DMS 273 (cell line): ENCODE data around the gene THTPA.

ENCODE experiments used
- DNase-seq: peaks from one replicate; lab custom pipeline; 2025; ENCODE audit not compliant: unreplicated experiment; lab: John Stamatoyannopoulos, UW

Gene THTPA, protein sequence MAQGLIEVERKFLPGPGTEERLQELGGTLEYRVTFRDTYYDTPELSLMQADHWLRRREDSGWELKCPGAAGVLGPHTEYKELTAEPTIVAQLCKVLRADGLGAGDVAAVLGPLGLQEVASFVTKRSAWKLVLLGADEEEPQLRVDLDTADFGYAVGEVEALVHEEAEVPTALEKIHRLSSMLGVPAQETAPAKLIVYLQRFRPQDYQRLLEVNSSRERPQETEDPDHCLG

DNA sequence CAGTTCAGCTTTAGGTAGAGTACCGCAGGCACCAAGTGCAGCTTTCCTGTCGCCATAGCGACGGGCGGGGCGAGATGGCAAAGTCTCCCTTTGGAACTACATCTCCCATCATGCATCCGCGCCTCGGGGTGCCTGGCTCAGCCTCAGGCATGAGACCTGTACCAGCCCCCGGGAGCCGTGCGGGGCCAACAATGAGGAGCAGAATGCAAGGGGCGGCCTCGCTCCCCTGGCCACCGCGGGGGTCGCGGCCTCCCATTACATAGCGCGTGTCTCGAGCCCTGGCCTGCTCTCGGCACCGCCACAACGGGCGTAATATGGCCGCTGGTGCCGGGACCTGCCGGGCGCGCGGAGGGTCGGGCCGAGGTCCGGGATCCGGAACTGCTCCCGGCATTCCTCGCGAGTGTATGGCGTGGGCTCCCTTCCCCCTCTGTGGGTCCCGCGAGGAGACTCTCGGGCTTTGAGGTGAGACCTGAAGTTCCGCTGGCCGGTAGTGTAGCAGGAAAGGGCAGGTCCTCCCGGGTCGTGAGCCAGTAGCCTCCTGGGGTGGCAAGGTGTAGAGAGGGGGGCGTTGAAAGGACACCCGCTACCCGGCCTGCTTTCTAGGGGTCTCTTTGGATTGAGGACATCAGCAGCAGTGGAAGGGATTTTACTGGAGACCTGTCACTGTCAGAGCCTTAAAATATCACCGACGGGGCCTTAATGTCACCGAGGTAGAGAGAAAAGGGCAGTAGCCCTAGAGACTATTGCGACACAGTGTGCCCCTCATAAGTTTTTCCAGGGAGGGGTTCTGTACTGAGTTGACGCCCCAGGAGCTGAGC lies at the start of gene THTPA:
Gene THTPA, plus strand, starts transcription at position 390 of the 818 bp plus-strand sequence. CDS start 487 bp downstream, outside the sequence.
- DNase-seq: peak; percentile 97

DNA sequence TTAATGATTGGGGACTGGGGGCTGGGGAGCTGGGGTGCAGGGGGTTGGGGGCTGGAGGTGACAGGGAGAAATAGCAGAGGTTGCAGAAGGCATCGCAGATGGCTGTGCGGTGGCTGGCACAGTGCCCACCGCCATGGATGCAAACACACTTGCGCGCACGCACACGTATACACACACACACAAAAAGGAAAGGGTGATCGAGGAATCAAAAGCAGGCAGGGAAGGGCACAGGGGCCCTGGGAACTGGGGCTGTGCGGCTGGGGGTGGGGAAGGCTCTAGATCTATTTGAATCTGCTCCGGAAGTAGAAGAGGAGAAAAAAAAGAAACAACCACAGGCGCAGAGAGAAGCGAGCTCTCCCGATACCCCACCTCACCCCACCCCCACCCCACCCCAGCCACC lies 43.9 kb upstream of the THTPA start:
- peak; percentile 95 for DNase-seq

DNA sequence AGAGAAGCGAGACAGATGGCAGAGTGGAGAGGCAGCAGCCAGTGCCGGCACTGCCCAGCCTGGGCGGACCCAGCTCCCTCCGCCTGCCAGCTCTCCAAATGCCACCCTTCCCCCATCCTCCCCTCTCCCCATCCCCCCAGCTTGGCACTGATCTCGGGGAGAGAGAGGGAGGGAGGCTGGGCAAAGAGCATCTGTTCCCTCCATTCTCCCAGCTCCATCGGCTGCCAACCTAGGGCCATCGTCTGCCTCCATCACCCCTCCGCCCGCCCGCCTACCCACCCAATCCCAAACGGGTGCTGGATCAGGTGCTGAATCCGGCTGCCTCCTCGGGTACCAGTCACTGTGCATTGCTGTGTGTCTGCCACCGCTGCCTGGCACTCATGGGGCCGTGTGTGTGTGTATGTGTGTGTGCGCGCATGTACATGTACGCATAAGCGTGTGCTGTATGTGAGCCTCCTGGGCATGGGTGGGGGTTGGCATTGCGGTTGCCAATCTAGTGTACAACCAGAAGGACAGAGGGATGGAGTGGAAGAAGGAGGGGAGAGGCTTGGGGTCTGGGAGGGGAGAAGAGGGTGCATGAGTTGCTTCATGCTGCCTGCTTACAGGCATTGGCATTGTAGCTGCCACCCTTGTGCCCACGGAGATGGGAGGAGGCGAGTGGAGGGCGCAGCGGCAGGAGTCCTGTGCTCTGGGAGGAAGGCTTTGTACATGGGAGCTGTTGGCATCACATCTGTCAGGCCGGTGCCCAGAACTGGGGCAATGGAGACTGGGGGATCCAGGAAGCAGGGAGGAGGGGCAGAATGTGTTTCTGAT lies 42.9 kb upstream of the THTPA start:
- peak; percentile 98 for DNase-seq

DNA sequence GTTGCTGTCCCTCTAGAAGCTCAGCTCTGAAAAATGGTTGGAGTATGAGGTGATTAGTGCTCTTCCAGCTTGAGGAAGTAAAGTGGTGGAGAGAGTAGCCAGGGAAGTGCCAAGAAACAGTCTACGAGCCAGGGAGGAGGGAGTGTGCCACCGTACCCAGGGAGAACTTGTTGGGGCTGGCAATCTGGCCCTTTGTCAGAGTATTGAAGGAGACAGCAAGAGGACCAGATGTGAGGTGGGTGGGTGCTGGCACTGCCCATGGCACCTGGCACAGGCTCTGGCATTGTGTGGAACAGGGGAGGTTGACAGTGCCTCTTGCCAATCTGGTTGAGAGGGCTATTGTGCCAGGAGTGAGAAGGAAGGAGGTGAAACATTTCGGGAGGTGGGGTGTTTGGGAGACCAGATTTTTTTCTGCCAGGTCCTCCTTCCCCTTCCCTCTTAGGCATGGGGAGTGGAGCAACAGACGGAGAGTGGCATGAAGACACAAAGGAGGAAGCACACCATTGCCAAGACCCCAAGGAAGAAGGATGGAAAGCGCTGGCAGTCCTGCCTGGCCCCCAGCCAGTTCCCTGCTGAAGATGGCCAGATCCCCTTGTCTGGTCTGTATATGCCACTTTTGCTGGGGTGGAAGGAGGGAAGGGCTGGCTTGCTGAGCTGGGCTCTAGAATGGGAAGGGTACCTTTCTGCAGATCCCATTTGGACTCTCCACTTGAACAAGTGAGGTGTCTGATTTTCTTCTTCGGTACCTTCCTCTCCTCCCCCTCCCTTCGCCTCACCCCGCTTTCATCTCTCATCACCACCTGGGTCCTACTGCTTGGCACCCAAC lies 42.0 kb upstream of the THTPA start:
- DNase-seq: peak; percentile 88

DNA sequence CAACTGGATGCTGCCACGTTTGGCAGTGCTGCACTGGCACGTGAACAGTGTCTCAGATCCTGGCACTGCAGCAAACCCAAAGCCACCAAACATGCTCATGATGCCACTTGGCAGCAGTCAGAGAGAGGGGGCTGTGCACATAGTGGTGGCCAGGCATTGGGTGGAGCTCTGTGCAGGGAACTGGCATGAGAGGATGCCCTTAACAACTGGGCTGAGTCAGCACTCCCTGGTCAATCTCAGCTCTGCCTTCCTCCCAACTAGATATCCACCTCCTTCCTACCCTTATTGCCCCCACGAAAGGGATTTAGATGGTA lies 41.5 kb upstream of the THTPA start:
- DNase-seq: peak; percentile 67

DNA sequence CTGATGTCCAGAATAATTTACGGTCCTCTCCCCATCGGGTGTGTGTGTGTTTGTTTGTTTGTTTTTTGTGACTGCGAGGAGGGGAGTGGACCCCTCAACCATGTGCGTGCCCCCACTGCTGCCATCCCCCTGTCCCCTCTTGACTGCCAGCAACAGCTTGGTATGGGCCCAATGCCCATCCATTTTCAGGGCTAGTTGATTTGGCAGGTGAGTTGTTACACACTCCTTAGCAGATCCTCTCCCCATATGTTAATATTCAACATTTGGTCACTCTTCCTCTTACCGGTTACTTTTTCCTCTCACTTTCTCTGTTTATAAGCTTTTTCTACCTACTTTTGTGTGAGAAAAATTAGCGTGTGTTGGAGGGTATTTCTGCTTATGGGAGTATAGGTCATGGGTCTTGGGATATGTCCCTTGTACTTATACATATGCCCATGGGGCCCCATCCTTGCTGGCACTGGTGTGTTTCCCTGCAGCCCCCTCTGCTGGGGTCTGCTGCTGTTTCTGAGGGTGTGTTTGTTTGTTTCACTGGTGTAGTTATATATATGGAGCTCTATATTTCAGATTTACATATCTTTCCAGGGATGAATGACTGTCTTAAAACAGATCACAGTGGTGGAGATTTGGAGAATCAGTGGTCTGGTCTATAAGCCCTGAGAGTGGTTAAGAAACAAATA lies 38.3 kb upstream of the THTPA start:
- peak; percentile 49 for DNase-seq

DNA sequence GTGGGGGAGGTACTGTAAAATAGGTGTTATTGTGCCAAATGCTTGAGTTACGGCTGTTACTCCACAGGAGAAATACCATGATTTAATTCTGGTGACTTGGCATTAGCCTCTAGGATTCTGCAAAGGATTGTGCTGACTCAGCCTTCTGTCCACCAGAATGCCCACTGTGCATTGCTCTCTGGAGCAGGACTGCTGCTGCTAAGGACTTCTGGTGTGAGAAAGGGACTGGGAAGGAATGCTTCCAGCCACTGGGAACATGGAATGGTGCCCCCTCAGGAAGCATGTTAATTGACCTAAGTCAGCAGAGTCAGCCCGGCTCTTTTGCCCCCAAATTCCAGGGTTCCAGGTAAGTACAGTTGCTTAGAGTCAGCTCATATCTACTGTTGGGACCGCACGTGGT lies 37.4 kb upstream of the THTPA start:
- DNase-seq: no peak

DNA sequence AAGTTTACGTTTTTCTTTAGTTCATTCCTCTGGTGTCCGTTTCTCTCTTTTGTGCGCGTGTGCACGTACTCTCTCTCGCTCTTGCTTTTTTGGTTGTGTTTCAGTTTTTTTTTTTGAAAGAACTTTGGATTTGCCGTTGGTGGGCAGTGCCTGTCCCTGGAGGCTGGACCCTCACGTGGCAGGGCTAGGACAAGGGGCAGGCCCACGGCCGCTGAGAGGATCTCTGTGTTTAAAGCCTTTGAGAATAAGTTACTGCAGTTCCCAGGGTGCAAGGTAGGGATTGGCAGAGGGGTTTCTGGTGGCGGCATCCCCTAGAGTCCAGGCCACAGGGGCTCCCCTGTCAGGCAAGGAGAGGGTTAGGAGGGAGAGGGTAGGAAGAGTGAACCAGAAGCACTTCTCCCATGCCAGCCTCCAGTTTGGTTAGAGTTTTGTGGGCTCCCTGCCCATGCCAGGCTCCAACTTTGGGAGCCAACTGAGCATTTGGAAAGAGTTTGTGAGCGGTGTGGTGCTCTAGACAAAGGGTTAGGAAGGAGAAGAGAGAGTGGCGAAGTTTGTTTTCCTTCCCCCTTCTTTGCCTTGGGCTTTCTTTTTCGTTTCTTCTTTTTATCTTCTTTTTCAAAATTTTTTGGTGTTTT lies 35.1 kb upstream of the THTPA start:
- DNase-seq: no peak

DNA sequence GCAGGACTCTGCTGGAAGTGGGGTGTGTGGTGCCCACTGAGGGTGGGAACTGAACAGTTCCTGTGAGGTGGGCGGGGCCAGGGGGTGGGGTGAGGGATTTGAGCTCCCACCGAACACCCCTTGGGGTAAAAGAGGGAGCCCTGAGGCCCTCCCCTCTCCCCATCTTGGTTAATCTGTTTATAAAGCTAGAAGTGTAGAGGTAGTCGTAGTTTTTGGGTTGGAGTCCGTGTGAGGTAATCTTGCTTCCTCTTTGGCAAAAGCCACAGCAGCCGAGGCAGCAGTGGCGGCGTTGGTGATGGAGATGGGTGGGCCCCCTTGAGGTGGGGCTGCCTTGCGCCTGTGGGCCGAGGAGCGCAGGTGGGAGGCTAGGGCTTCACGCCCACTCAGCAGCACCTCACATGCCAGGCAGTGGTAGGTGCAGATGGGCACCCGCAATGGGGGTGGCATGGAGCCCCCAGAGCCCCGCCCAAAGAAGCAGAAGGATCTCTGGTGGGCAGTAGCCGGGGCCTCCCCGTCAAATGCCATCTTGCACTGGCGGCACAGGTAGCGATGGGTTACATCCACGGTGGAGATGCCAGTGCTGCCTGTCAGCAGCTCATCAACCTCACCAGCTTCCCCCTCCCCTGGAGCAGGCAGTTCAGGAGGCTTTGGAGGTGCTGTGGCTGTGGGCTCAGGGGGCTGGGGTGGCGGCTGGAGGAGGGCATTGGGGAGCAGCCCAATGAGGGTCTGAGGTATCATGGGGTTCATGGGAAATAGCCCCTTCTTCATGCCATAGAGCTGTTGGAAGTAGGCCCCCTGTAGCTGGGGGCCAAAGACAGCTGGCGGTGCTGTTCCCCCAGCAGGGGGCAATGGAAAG lies 34.1 kb upstream of the THTPA start:
- no peak for DNase-seq

DNA sequence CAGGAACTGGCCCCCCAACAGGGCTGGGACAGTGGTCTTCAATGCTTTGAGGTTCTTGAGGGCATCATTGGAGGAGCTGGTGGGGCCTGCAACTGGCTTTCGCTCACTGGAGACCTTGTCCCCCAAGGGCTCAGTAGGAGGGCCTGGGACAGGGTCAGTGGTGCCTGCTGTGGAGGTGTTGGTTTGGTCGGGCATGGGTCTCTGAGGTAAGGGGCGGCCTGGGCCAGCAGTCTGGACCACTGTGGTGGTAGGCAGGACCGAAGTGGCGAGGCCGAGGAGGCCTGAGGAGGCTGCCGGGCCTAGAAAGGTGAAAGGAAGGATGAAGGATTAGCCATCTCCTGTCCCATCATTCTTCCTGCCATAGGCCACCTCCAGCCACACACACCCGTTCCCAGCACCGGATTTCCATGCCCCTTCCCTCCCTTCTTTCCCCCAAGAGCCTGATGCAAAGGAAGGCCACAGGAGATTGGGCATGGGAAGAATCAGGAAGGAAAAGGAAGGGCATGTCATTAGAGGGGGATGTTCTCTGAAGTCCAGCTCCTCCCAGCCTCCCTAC lies 33.4 kb upstream of the THTPA start:
- no peak for DNase-seq

DNA sequence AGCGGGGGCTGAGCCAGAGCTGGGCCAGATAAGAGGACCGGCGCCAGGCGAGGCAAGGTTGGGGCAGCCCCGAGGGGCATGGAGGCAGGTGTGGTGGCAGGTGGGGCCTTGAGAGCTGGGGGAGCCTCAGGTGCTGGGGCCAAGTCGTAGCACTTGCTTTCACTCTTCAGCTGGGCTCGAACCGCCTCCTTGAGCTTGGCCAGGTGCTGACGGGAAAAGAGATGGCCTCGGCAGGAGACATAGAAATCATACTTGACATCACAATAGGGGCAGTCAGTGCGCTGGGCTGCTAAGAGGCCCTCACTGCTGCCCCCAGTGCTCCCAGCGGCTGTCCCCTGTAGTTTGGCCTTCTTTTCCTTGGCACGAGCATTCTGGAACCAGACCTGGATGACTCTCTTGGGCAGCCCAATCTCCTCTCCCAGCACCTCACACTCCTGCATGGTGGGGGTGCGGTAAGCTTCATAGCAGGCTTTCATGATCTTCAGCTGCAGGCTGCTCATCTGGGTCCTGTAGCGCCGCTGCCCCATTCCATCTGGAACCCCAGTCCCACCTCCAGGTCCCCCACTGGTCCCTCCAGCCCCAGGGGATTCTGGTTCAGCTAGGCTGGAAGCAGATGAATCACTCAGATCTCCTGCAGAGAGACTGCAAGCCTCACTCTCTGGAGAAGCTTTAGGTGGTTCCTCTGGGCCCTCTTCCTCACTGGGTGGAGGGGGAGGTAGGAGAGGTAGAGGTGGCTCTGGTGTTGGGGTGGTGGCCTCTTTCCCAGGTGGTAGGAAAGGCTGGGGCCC lies 32.6 kb upstream of the THTPA start:
- DNase-seq: no peak

DNA sequence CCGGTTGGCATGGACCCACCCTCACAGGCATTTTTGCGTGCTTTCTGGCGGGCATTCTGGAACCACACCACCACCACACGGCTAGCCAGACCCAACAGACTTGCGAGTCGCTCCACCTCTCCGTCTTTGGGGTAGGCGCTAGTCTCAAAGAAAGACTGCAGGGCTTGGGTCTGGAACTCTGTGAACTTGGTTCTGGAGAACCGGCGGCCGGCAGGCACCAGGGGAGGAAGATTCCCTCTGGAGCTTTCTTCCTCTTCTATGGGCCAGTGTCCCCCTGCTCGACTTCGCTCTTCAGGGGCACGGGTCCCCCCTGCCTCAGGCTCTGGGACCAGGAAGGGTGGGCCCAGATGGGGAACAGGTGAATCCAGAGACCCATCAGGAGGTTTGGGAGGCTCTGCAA lies 31.1 kb upstream of the THTPA start:
- DNase-seq: no peak

DNA sequence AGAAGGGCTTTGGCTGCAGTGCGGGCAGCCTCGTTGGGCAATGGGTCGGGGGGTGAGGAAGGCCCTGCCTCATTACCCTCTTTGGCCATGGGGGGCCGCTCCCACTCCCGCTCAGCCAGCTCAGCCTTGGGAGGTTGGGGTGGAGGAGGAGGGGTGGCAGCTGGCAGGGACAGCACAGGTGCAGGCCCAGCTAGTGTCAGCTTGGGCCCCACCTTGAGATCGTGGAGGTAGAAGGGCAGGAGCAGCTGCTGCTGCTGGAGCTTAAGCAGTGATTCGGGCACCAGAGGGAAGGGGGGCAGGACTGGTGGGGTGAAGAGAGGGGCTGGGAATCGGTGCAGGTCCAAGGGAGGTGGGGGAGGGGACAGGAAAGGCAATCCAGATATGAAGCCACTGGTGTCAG lies 30.5 kb upstream of the THTPA start:
- no peak for DNase-seq

DNA sequence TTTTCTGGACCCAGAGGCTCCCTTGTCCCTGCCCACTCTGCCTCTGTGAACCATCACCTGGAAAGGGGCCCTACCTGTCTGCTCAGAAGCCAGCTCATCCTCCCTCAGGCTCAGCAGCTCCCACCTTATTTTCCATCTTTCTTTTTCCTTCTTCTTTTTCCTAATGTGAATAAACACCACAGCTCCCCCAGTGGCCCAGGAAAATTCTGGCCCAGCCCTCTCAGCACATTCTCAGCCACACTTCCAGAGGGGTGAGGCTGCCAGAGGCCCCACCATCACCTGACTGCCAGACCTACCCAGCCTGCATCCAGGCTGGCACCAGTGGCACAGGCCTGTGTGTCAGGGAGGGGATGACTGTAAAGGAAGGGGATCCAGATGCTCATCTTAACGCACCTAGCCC lies 27.5 kb upstream of the THTPA start:
- peak; percentile 46 for DNase-seq

DNA sequence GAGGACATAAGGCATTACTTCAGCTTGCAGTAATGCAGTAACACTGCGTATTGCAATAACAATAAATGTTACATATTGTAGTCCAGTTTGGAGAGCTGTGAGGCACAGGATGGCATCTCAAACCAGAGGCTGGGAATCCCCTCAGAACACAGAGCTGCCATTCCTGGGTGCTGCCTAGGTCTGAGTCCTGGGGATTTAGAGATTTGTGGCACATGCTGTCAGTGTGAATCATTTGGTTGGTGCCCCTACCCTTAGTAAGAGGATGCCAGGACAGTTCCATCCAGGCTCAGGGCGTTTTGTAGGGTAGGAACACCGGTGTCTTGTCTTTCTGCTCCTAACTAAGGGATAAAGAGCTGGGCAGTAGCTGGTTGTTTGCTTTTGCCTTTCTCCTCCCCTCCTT lies 27.1 kb upstream of the THTPA start:
- DNase-seq: no peak

DNA sequence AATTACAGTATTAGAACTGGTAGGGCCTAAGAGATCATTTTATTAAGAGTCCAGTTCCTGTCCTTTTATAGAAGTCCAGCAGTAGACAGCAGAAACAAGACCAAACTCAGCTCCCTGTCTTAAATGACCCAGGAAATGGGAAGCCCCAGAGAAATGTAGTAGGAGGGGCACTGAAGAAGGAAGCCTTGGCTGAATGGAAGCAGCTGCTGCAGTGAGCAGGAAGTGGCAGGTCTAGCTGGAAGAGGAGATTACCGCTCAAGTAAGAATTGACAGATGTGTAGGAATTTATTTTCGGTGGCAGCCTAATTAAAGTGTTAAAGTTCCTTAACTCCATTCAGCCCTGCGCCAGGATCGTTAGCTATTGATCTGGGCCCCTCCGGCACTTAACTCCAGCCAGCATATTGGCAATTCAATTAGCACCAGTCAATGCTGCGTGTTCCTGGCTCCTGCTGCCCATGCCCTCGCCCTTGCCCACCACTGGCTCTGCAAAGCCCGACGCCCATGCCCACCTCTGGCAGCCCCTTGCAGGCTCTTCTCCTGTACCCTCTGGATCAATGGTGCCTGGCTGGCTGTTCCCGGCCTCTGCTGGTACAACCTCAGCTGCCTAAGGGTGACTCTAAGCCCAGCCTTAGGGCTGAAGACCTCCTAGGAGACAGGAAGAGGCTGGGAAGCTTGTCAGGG lies 25.6 kb upstream of the THTPA start:
- DNase-seq: peak; percentile 36

DNA sequence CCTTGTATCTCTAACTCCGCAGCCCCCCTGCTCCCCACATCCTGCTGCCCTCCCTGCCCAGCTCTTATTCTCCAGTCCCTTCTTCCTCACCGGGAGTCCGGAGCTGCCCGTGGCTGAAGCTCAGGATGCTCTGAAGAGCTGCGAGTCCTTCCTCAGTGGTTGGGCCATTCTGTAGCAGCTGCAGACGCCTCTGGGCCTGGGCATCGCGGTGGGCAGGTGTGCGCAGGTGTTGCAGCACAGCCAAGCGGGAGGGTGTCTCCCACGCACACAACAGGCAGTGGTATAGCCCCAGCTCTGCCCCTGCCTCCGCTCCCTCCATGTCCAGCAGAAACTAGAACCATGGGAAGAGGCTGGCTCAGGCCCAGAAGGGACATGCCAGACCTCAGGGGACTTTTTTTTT lies 24.7 kb upstream of the THTPA start:
- no peak for DNase-seq
